Fibroblast of lung (primary cell): ENCODE results near the gene ITPKA. TPM values are rescaled to one million over a fixed set of nuclear protein-coding genes. Genes with fewer than 3 reads are reported as not detected.

Experiments
- DNase-seq, 2 donors: peaks; one replicate each; pipeline versions ENCODE4 v3.0.0 to v3.0.0-alpha.2; 2010; ENCODE audit warnings: low read depth in 2 of 2
- H2AFZ ChIP-seq: 2 replicates; pipeline ENCODE4 v1.5.1; 2012; ENCODE audit warnings: low read length, control low read depth, inconsistent platforms
- H3K27ac ChIP-seq: 2 replicates; pipeline ENCODE4 v1.5.1; 2011; ENCODE audit warnings: low read length, control low read depth; ENCODE audit not compliant: insufficient read depth
- H3K27me3 ChIP-seq: 2 replicates; pipeline ENCODE4 v1.5.1; 2011; ENCODE audit warnings: mild to moderate bottlenecking, low read length; ENCODE audit not compliant: control insufficient read depth, insufficient read depth
- H3K36me3 ChIP-seq: 2 replicates; pipeline ENCODE4 v1.5.1; 2011; ENCODE audit warnings: low read length; ENCODE audit not compliant: control insufficient read depth, insufficient read depth
- H3K4me1 ChIP-seq: 2 replicates; pipeline ENCODE4 v1.5.1; 2011; ENCODE audit warnings: low read length; ENCODE audit not compliant: control insufficient read depth, insufficient read depth; ENCODE audit errors: extremely low read depth
- H3K4me2 ChIP-seq: 2 replicates; pipeline ENCODE4 v1.5.1; 2011; ENCODE audit warnings: low read length, control low read depth; ENCODE audit not compliant: insufficient read depth; ENCODE audit errors: extremely low read depth
- H3K4me3 ChIP-seq, 4 experiments: fragments of 200-600 bp in 1 of 4; sonication (generic) in 1 of 4; replicated peaks in 1 of 4; 2 replicates each; pipeline ENCODE4 v1.5.1; 2011 to 2016; ENCODE audit warnings: low read length in 4 of 4, low read depth in 3 of 4, mild to moderate bottlenecking in 3 of 4, control low read depth in 2 of 4, inconsistent platforms in 1 of 4, mixed read lengths in 1 of 4; ENCODE audit not compliant: insufficient read depth in 1 of 4; ENCODE audit errors: control extremely low read depth in 1 of 4
- H3K79me2 ChIP-seq: 2 replicates; pipeline ENCODE4 v1.5.1; 2012; ENCODE audit warnings: mild to moderate bottlenecking, low read length, inconsistent platforms; ENCODE audit not compliant: control insufficient read depth, insufficient read depth
- H3K9ac ChIP-seq: 2 replicates; pipeline ENCODE4 v1.5.1; 2011; ENCODE audit warnings: mild to moderate bottlenecking, low read length, control low read depth; ENCODE audit not compliant: insufficient read depth
- H3K9me3 ChIP-seq: 2 replicates; pipeline ENCODE4 v1.5.1; 2012; ENCODE audit warnings: low read depth, low read length; ENCODE audit not compliant: control insufficient read depth, insufficient read depth
- H4K20me1 ChIP-seq: 2 replicates; pipeline ENCODE4 v1.5.1; 2011; ENCODE audit warnings: low read length; ENCODE audit not compliant: control insufficient read depth, insufficient read depth; ENCODE audit errors: extremely low read depth
- EZH2 ChIP-seq: IDR thresholded peaks from 2 replicates; pipeline ENCODE4 v1.5.1; 2012; ENCODE audit warnings: low read length, control low read depth, mild to moderate bottlenecking; ENCODE audit errors: missing control alignments
- polyA plus RNA-seq, 2 donors: library from polyadenylated mRNA; depleted of rRNA in 1 of 2; stranded (reverse) in 1 of 2; unstranded in 1 of 2; fragments of >200 nt; gene quantifications; 2 replicates each; pipeline ENCODE4 v1.2.1, GENCODE V29; 2011 to 2012; ENCODE audit warnings: missing spikeins in 1 of 2
- total RNA-seq: library from RNA; depleted of rRNA; stranded (reverse); fragments of >200 nt; gene quantifications from 2 replicates; pipeline ENCODE4 v1.2.1, GENCODE V29; 2014
- TF ChIP-seq, protein P1 (sequence below), 2 donors: IDR thresholded peaks in 1 of 2; conservative IDR thresholded peaks in 1 of 2; 1 replicate in 1 of 2; 2 replicates in 1 of 2; pipeline ENCODE4 v1.5.1; 2011 to 2012; ENCODE audit warnings: low read length in 2 of 2, control low read depth in 1 of 2, inconsistent platforms in 1 of 2, low read depth in 1 of 2, mild to moderate bottlenecking in 1 of 2

Gene ITPKA
- total and polyA plus RNA-seq, 2 donors (not counting 1 experiment from before 2014, with no cell fraction given), result 0.32 to 35.0 TPM

DNA sequence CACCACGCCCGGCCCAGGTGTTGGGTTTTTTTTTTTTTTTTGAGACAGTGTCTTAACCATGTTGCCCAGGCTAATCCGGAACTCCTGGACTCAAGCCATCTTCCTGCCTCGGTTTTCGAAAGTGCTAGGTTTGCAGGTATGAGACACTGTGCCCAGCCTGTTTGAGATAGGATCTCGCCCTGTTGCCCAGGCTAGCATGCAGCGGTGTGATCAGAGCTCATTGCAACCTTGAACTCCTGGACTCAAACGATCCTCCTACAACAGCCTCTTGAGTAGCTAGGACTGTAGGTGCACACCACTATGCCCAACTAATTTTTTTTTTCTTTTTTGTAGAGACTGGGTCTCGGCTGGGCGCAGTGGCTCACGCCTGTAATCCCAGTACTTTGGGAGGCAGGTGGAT lies 20.3 kb upstream of the ITPKA start:
- DNase-seq, result no peak
- peaks cover 8% of the 10 kb centered on the region for H3K36me3 ChIP-seq
- H3K79me2 ChIP-seq, result no peaks in the 10 kb centered on the region
- no peak overlapping the region for H3K4me2 ChIP-seq
- no peak overlapping the region for H2AFZ ChIP-seq
- H3K4me1 ChIP-seq, result peaks cover 2% of the 10 kb centered on the region
- no peaks in the 10 kb centered on the region for H3K27me3 ChIP-seq
- H4K20me1 ChIP-seq, result no peaks in the 10 kb centered on the region
- H3K4me3 ChIP-seq, result no peak overlapping the region
- TF ChIP-seq, protein P1, sequence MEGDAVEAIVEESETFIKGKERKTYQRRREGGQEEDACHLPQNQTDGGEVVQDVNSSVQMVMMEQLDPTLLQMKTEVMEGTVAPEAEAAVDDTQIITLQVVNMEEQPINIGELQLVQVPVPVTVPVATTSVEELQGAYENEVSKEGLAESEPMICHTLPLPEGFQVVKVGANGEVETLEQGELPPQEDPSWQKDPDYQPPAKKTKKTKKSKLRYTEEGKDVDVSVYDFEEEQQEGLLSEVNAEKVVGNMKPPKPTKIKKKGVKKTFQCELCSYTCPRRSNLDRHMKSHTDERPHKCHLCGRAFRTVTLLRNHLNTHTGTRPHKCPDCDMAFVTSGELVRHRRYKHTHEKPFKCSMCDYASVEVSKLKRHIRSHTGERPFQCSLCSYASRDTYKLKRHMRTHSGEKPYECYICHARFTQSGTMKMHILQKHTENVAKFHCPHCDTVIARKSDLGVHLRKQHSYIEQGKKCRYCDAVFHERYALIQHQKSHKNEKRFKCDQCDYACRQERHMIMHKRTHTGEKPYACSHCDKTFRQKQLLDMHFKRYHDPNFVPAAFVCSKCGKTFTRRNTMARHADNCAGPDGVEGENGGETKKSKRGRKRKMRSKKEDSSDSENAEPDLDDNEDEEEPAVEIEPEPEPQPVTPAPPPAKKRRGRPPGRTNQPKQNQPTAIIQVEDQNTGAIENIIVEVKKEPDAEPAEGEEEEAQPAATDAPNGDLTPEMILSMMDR (conservative IDR thresholded peaks at IDR 0.05 in 1 of 2, IDR thresholded peaks at IDR 0.05 in 1 of 2; ENCODE audit: low read depth in 1 of 2, low read length in 2 of 2), result no peak
- no peak for TF ChIP-seq EZH2
- no peak overlapping the region for H3K27ac ChIP-seq
- no peaks in the 10 kb centered on the region for H3K9me3 ChIP-seq
- no peak overlapping the region for H3K9ac ChIP-seq

DNA sequence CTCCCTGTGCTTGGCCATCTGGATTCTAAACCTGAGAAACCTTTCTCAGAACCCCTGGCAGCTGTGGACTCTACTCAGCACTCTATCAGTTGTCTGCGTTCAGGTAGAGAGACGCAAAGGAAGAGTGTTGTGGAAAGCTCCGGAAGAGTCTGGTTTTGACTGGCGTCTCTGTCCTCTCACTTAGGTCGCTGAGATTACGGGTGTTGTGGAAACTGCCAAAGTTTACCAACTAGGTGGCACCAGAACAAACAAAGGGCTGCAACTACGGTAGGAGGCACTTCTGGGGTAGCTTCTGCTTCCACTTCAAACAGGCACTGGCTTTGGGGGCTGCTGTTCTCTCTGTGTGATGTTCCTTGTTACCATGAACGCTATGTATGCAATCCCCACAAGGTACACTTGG lies 19.2 kb upstream of the ITPKA start:
- Histone ChIP-seq H3K27ac (no peak overlapping the region), H3K9ac (no peak overlapping the region), H3K9me3 (no peaks in the 10 kb centered on the region), H4K20me1 (no peaks in the 10 kb centered on the region), H3K4me2 (no peak overlapping the region), H3K4me1 (peaks cover 2% of the 10 kb centered on the region), H3K79me2 (no peaks in the 10 kb centered on the region), H3K27me3 (no peaks in the 10 kb centered on the region), H3K36me3 (peaks cover 14% of the 10 kb centered on the region), H3K4me3 (no peak overlapping the region), H2AFZ (no peak overlapping the region)
- DNase-seq, result no peak
- TF ChIP-seq, protein P1 (conservative IDR thresholded peaks at IDR 0.05 in 1 of 2, IDR thresholded peaks at IDR 0.05 in 1 of 2; ENCODE audit: low read depth in 1 of 2, low read length in 2 of 2), result no peak
- no peak for TF ChIP-seq EZH2

DNA sequence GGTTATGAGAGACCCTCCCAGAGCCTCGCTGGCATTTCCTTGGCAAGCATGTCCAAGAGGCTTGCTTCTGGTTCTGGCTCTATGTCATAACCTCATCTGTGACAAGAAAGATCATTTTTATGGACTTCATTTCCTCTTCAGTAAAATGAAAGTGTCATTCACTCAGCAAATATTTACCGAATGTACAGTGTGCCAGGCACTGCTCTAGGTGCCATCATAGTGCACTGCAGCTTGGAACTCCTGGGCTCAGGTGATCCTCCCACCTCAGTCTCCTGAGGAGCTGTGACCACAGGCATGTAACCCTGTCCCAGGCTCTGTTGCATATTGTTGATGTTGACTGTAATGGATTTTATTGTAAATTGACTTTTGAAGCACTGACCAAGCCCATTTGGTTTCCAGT lies 18.7 kb upstream of the ITPKA start:
- no peak for TF ChIP-seq EZH2
- TF ChIP-seq, protein P1 (conservative IDR thresholded peaks at IDR 0.05 in 1 of 2, IDR thresholded peaks at IDR 0.05 in 1 of 2; ENCODE audit: low read depth in 1 of 2, low read length in 2 of 2), result no peak

More for the DNA sequence above, 18.7 kb upstream of the ITPKA start:
- no peaks in the 10 kb centered on the region for H3K79me2 ChIP-seq
- H3K27me3 ChIP-seq, result no peaks in the 10 kb centered on the region
- DNase-seq, result no peak
- H3K27ac ChIP-seq, result no peak overlapping the region
- H3K4me3 ChIP-seq, result no peak overlapping the region
- no peaks in the 10 kb centered on the region for H3K9me3 ChIP-seq
- H3K4me2 ChIP-seq, result no peak overlapping the region
- no peaks in the 10 kb centered on the region for H4K20me1 ChIP-seq
- no peak overlapping the region for H3K9ac ChIP-seq
- H2AFZ ChIP-seq, result no peak overlapping the region
- peaks cover 15% of the 10 kb centered on the region for H3K36me3 ChIP-seq
- peaks cover 2% of the 10 kb centered on the region for H3K4me1 ChIP-seq
